Thyroid gland (tissue), 4 donors: ENCODE results near the gene SENP2.

Source experiments
- CTCF ChIP-seq, 6 experiments: fragments of 200-600 bp in 3 of 6; fragments of 450-650 bp in 3 of 6; sonication (generic) in 3 of 6; IDR thresholded peaks; one replicate each; pipeline ENCODE4 v1.5.1; 2016 to 2019; ENCODE audit warnings: antibody characterized with exemption in 6 of 6, mild to moderate bottlenecking in 2 of 6, inconsistent platforms in 1 of 6, moderate library complexity in 1 of 6
- POLR2A ChIP-seq, 2 donors: fragments of 450-650 bp; IDR thresholded peaks; one replicate each; pipeline ENCODE4 v1.6.1; 2017; ENCODE audit warnings: antibody characterized with exemption in 2 of 2, mild to moderate bottlenecking in 2 of 2, moderate library complexity in 1 of 2

GRCh38 chr3:185658504-185658912 is 72.4 kb downstream of the SENP2 start:
- TF ChIP-seq POLR2A (IDR thresholded peaks at IDR 0.05) (no peak), CTCF (IDR thresholded peaks at IDR 0.05) (no peak)
